Liver (tissue), 9 donors: ENCODE results near the gene AFF2. TPM values are rescaled to one million over a fixed set of nuclear protein-coding genes. Genes with fewer than 3 reads are reported as not detected.

Experiments
- DNase-seq: peaks from one replicate; pipeline ENCODE4 v3.0.0-alpha.2; 2017; ENCODE audit warnings: low spot score
- H3K27ac ChIP-seq, 2 donors: one replicate each; pipeline ENCODE4 v1.7.0; 2013; ENCODE audit warnings: inconsistent platforms in 2 of 2, low read length in 2 of 2, control low read depth in 1 of 2, low read depth in 1 of 2, mild to moderate bottlenecking in 1 of 2
- H3K27me3 ChIP-seq, 4 donors: one replicate each; pipeline versions ENCODE4 v1.6.1 to v1.7.0; 2013; ENCODE audit warnings: low read length in 3 of 4, inconsistent platforms in 1 of 4, mild to moderate bottlenecking in 1 of 4, moderate library complexity in 1 of 4; ENCODE audit not compliant: control insufficient read depth in 4 of 4, insufficient read depth in 4 of 4
- H3K36me3 ChIP-seq, 4 donors: one replicate each; pipeline versions ENCODE4 v1.6.1 to v1.7.0; 2013; ENCODE audit warnings: low read length in 3 of 4, mild to moderate bottlenecking in 3 of 4, low read depth in 1 of 4, moderate library complexity in 1 of 4; ENCODE audit not compliant: control insufficient read depth in 4 of 4, insufficient read depth in 3 of 4
- H3K4me1 ChIP-seq, 4 donors: one replicate each; pipeline versions ENCODE4 v1.6.1 to v1.7.0; 2013; ENCODE audit warnings: low read length in 3 of 4, mild to moderate bottlenecking in 3 of 4, moderate library complexity in 1 of 4; ENCODE audit not compliant: control insufficient read depth in 4 of 4, insufficient read depth in 4 of 4
- H3K4me3 ChIP-seq, 3 donors: one replicate each; pipeline versions ENCODE4 v1.6.1 to v1.7.0; 2013; ENCODE audit warnings: low read length in 3 of 3, control low read depth in 1 of 3, low read depth in 1 of 3, mild to moderate bottlenecking in 1 of 3
- H3K9ac ChIP-seq, 2 donors: one replicate each; pipeline ENCODE4 v1.7.0; 2013; ENCODE audit warnings: low read length in 2 of 2, mild to moderate bottlenecking in 2 of 2, moderate library complexity in 2 of 2, control low read depth in 1 of 2, low read depth in 1 of 2
- H3K9me3 ChIP-seq, 4 donors: one replicate each; pipeline versions ENCODE4 v1.6.1 to v1.7.0; 2013; ENCODE audit warnings: low read length in 3 of 4; ENCODE audit not compliant: control insufficient read depth in 4 of 4
- EGR1 ChIP-seq, 2 donors: IDR thresholded peaks; 2 replicates each; pipeline ENCODE4 v1.6.1; 2016 to 2018; ENCODE audit warnings: antibody characterized with exemption in 2 of 2, low read depth in 2 of 2
- FOXA1 ChIP-seq: IDR thresholded peaks from 2 replicates; pipeline ENCODE4 v1.6.1; 2016; ENCODE audit warnings: antibody characterized with exemption
- FOXA2 ChIP-seq: IDR thresholded peaks from 2 replicates; pipeline ENCODE4 v1.6.1; 2016; ENCODE audit warnings: antibody characterized with exemption
- GABPA ChIP-seq, 2 donors: IDR thresholded peaks in 1 of 2; conservative IDR thresholded peaks in 1 of 2; 2 replicates each; pipeline ENCODE4 v1.6.1; 2016; ENCODE audit warnings: antibody characterized with exemption in 2 of 2, mild to moderate bottlenecking in 1 of 2, moderate library complexity in 1 of 2
- HNF4A ChIP-seq, 2 donors: conservative IDR thresholded peaks; 2 replicates each; pipeline ENCODE4 v1.6.1; 2016; ENCODE audit warnings: antibody characterized with exemption in 2 of 2, mild to moderate bottlenecking in 2 of 2
- HNF4G ChIP-seq: IDR thresholded peaks from 2 replicates; pipeline ENCODE4 v1.6.1; 2016; ENCODE audit warnings: antibody characterized with exemption
- JUND ChIP-seq, 2 donors: IDR thresholded peaks; 2 replicates each; pipeline ENCODE4 v1.6.1; 2016; ENCODE audit warnings: antibody characterized with exemption in 2 of 2
- NR2F2 ChIP-seq: IDR thresholded peaks from 2 replicates; pipeline ENCODE4 v1.6.1; 2016; ENCODE audit warnings: antibody characterized with exemption
- RAD21 ChIP-seq, 2 donors: IDR thresholded peaks; 2 replicates each; pipeline ENCODE4 v1.6.1; 2016; ENCODE audit warnings: antibody characterized with exemption in 2 of 2, mild to moderate bottlenecking in 2 of 2
- RXRA ChIP-seq, 2 donors: IDR thresholded peaks; 2 replicates each; pipeline ENCODE4 v1.6.1; 2017 to 2018; ENCODE audit warnings: antibody characterized with exemption in 2 of 2, mild to moderate bottlenecking in 1 of 2
- SP1 ChIP-seq: IDR thresholded peaks from 2 replicates; pipeline ENCODE4 v1.6.1; 2018; ENCODE audit warnings: antibody characterized with exemption, mild to moderate bottlenecking
- TAF1 ChIP-seq: conservative IDR thresholded peaks from 2 replicates; pipeline ENCODE4 v1.6.1; 2016; ENCODE audit warnings: antibody characterized with exemption, mild to moderate bottlenecking
- YY1 ChIP-seq: IDR thresholded peaks from 2 replicates; pipeline ENCODE4 v1.6.1; 2016; ENCODE audit warnings: antibody characterized with exemption, mild to moderate bottlenecking
- WGBS: extraction: QIAGEN DNeasy Blood & Tissue Kit; methylation state at CpG from one replicate; pipeline ENCODE4 v1.1.7; 2013; 5-methylcytosine and 5-hydroxymethylcytosine counted together
- polyA plus RNA-seq, 2 donors: library from polyadenylated mRNA; stranded (reverse) in 1 of 2; unstranded in 1 of 2; fragments of 200-250 nt in 1 of 2; fragments of >200 nt in 1 of 2; fragmentation: Nextera tagmentation in 1 of 2; extraction: Ambion mirVana in 1 of 2; gene quantifications; one replicate each; pipeline versions ENCODE4 v1.2.1 to v1.2.3, GENCODE V29; 2013 to 2015
- total RNA-seq, 2 donors: library from RNA; depleted of rRNA; stranded (reverse); fragments of >200 nt; gene quantifications; one replicate each; pipeline ENCODE4 v1.2.3, GENCODE V29; 2014
- TF ChIP-seq, protein P1 (sequence below): fragments of 150-350 bp; IDR thresholded peaks from 2 replicates; pipeline ENCODE4 v1.5.1; 2017; ENCODE audit warnings: improper control_type of control experiment, low read depth, low read length; ENCODE audit not compliant: missing input control
- TF ChIP-seq, protein P2 (sequence below): IDR thresholded peaks from 2 replicates; pipeline ENCODE4 v1.6.1; 2016; ENCODE audit warnings: antibody characterized with exemption
- TF ChIP-seq, protein P3 (sequence below): IDR thresholded peaks from 2 replicates; pipeline ENCODE4 v1.6.1; 2016; ENCODE audit warnings: antibody characterized with exemption
- TF ChIP-seq, protein P4 (sequence below): IDR thresholded peaks from 2 replicates; pipeline ENCODE4 v1.6.1; 2016; ENCODE audit warnings: antibody characterized with exemption, mild to moderate bottlenecking
- TF ChIP-seq, protein P5 (sequence below): IDR thresholded peaks from 2 replicates; pipeline ENCODE4 v1.6.1; 2016; ENCODE audit warnings: antibody characterized with exemption
- donor health status: healthy.
- donor health status: healthy.
- donor health status: healthy.
- donor health status: healthy.
- donor health status: healthy.

The AFF2 gene
- total and polyA plus RNA-seq, 4 donors, result 0.01 to 1.6 (median 0.50) TPM; not detected in 1

DNA sequence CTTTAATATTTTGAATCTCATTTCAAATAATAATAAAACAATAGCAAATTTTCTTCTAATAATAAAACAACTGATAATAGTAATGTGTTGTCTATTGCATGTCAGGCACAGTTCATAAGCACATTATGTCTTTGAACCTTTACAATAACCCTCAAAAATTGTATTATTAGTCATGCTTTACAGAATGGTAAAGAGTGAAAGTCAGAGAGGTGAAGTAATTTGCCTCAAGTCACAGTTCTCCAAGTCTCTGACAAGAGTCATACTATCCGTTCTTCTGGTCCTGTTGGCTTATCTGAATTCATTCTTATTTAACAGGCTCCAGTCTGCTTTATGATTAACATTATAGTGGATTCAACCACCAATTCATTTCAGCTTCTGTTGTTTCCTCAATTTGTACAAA is 313.0 kb downstream of the AFF2 start:
- DNase-seq, result no peak
- Histone ChIP-seq H3K36me3 (no peaks in the 10 kb centered on the region), H3K4me1 (no peaks in the 10 kb centered on the region), H3K9ac (no peak overlapping the region), H3K27me3 (peaks cover 0 to 4% (median 0%) of the 10 kb centered on the region in 4 donors), H3K27ac (no peak overlapping the region), H3K9me3 (no peaks in the 10 kb centered on the region), H3K4me3 (no peak overlapping the region)
- TF ChIP-seq FOXA2 (no peak), RXRA (IDR thresholded peaks at IDR 0.05) (no peak), HNF4A (conservative IDR thresholded peaks at IDR 0.05) (no peak), GABPA (IDR thresholded peaks at IDR 0.05 in 1 of 2, conservative IDR thresholded peaks at IDR 0.05 in 1 of 2) (no peak), TAF1 (no peak), SP1 (no peak), EGR1 (IDR thresholded peaks at IDR 0.05; ENCODE audit: low read depth in 2 of 2) (no peak), FOXA1 (no peak), JUND (IDR thresholded peaks at IDR 0.05) (no peak), HNF4G (no peak), RAD21 (IDR thresholded peaks at IDR 0.05) (no peak), YY1 (no peak), NR2F2 (no peak)
- TF ChIP-seq, protein P1, sequence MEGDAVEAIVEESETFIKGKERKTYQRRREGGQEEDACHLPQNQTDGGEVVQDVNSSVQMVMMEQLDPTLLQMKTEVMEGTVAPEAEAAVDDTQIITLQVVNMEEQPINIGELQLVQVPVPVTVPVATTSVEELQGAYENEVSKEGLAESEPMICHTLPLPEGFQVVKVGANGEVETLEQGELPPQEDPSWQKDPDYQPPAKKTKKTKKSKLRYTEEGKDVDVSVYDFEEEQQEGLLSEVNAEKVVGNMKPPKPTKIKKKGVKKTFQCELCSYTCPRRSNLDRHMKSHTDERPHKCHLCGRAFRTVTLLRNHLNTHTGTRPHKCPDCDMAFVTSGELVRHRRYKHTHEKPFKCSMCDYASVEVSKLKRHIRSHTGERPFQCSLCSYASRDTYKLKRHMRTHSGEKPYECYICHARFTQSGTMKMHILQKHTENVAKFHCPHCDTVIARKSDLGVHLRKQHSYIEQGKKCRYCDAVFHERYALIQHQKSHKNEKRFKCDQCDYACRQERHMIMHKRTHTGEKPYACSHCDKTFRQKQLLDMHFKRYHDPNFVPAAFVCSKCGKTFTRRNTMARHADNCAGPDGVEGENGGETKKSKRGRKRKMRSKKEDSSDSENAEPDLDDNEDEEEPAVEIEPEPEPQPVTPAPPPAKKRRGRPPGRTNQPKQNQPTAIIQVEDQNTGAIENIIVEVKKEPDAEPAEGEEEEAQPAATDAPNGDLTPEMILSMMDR, result no peak
- TF ChIP-seq, protein P2, sequence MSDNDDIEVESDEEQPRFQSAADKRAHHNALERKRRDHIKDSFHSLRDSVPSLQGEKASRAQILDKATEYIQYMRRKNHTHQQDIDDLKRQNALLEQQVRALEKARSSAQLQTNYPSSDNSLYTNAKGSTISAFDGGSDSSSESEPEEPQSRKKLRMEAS, result no peak
- TF ChIP-seq, protein P3, sequence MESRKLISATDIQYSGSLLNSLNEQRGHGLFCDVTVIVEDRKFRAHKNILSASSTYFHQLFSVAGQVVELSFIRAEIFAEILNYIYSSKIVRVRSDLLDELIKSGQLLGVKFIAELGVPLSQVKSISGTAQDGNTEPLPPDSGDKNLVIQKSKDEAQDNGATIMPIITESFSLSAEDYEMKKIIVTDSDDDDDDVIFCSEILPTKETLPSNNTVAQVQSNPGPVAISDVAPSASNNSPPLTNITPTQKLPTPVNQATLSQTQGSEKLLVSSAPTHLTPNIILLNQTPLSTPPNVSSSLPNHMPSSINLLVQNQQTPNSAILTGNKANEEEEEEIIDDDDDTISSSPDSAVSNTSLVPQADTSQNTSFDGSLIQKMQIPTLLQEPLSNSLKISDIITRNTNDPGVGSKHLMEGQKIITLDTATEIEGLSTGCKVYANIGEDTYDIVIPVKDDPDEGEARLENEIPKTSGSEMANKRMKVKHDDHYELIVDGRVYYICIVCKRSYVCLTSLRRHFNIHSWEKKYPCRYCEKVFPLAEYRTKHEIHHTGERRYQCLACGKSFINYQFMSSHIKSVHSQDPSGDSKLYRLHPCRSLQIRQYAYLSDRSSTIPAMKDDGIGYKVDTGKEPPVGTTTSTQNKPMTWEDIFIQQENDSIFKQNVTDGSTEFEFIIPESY, result no peak
- TF ChIP-seq, protein P4, sequence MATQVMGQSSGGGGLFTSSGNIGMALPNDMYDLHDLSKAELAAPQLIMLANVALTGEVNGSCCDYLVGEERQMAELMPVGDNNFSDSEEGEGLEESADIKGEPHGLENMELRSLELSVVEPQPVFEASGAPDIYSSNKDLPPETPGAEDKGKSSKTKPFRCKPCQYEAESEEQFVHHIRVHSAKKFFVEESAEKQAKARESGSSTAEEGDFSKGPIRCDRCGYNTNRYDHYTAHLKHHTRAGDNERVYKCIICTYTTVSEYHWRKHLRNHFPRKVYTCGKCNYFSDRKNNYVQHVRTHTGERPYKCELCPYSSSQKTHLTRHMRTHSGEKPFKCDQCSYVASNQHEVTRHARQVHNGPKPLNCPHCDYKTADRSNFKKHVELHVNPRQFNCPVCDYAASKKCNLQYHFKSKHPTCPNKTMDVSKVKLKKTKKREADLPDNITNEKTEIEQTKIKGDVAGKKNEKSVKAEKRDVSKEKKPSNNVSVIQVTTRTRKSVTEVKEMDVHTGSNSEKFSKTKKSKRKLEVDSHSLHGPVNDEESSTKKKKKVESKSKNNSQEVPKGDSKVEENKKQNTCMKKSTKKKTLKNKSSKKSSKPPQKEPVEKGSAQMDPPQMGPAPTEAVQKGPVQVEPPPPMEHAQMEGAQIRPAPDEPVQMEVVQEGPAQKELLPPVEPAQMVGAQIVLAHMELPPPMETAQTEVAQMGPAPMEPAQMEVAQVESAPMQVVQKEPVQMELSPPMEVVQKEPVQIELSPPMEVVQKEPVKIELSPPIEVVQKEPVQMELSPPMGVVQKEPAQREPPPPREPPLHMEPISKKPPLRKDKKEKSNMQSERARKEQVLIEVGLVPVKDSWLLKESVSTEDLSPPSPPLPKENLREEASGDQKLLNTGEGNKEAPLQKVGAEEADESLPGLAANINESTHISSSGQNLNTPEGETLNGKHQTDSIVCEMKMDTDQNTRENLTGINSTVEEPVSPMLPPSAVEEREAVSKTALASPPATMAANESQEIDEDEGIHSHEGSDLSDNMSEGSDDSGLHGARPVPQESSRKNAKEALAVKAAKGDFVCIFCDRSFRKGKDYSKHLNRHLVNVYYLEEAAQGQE, result no peak
- TF ChIP-seq, protein P5, sequence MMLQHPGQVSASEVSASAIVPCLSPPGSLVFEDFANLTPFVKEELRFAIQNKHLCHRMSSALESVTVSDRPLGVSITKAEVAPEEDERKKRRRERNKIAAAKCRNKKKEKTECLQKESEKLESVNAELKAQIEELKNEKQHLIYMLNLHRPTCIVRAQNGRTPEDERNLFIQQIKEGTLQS, result no peak
- WGBS, result 73% methylated on average over 1 of the region's 1 CpG
